Ureter (tissue), 1 donor: ENCODE measurements around the gene ERCC4. TPM values are rescaled to one million over a fixed set of nuclear protein-coding genes. Genes with fewer than 3 reads are reported as not detected.
"Not testable (repeated sequence)": the region's sequence is repeated elsewhere in the genome, so short reads cannot be mapped to it uniquely, and the experiment has no call there.

Experiments
- DNase-seq: peaks from one replicate; pipeline ENCODE4 v3.0.0-alpha.2; 2020; ENCODE audit warnings: low spot score
- total RNA-seq: library from RNA; stranded (reverse); gene quantifications from one replicate; pipeline ENCODE4 v1.2.4, GENCODE V29; 2023
- donor health status: DM: yes; HTN: yes; CAD: no.

Gene ERCC4
- 16.2 TPM for total RNA-seq

GRCh38 chr16:13919683-13920509, at the start of gene ERCC4:
ERCC4 (plus strand) TSS chr16:13920154; CDS start chr16:13920166, 12 bp downstream.
- peak; percentile 99 for DNase-seq

- DNase-seq: no peak
Observed at GRCh38 chr16:13873835-13874438, 46.0 kb upstream of the ERCC4 start.

- no peak for DNase-seq
Observed at GRCh38 chr16:13875614-13876284, 44.2 kb upstream of the ERCC4 start.

DNA sequence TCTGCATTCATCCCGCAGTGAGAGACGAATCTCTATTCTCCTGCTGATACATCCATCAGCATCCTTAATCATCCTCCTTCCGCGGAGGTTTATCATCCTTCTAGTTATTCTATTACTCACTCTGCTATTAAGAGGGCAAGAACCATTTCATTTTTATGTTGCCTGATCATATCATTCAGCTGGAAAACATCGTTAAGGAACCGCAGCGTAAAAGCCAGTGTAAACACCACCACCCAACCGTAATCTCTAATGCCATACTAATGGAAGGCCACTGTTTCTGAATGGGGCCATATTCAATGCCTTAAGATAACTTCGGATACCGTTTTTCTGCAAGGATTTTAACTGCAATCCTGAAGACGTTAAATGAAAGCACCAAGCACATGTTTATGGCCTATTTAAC, 36.7 kb upstream of the ERCC4 start:
- no peak for DNase-seq

GRCh38 chr16:13883881-13884280, 36.1 kb upstream of the ERCC4 start:
- no peak for DNase-seq

GRCh38 chr16:13885700-13886099, 34.3 kb upstream of the ERCC4 start:
- DNase-seq: no peak

GRCh38 chr16:13886608-13887007, 33.3 kb upstream of the ERCC4 start:
- DNase-seq: no peak

DNA sequence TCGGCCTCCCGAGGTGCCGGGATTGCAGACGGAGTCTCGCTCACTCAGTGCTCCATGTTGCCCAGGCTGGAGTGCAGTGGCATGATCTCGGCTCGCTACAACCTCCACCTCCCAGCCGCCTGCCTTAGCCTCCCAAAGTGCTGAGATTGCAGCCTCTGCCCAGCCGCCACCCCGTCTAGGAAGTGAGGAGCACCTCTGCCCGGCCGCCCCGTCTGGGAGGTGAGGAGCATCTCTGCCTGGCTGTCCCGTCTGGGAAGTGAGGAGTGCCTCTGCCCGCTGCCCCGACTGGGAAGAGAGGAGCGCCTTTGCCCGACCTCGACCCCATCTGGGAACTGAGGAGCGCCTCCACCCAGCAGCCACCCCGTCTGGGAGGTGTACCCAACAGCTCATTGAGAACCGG, 30.6 kb upstream of the ERCC4 start:
- DNase-seq: not testable (repeated sequence)

- no peak for DNase-seq
Observed at GRCh38 chr16:13892301-13892700, 27.7 kb upstream of the ERCC4 start.

DNA sequence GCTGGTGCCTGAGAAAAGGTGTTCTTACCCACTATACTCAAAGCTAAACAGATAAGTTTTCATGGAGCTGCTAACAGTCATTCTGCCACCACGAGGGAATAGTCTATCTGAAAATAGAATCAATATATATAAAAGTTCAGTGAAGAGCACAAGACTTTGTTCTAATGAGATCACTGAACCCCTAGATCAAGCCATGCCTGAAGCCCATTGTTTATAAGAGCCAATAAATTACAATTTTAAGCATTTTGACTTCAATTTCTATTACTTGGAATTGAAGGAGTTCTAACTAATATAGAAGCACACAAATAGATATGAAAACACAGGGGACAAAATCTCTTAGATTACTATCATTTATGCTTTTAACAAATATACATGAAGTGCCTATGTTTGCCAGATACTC, 24.4 kb upstream of the ERCC4 start:
- DNase-seq: no peak

GRCh38 chr16:13896543-13897182, 23.3 kb upstream of the ERCC4 start:
- DNase-seq: no peak

DNA sequence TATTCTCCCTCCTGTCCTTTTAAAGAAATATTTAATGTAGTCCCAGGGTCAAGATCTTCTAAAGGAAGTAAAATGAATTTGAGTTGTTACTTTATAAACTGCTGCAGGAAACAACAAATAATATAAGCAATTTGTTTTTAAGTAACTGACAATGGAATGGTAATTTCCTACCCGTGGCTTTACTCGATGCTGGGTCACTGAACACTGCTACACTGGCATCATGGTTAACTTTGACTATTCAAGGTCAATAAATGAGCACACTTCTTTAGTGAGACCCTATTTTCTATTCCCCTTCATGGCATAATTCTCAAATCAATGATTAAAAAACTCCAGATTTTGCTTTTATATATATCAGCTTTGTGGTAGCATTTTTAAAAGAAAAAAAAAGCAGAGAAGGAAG, 22.1 kb upstream of the ERCC4 start:
- no peak for DNase-seq

GRCh38 chr16:13898233-13898632, 21.7 kb upstream of the ERCC4 start:
- no peak for DNase-seq

GRCh38 chr16:13902052-13902451, 17.9 kb upstream of the ERCC4 start:
- DNase-seq: no peak

GRCh38 chr16:13902677-13903076, 17.3 kb upstream of the ERCC4 start:
- DNase-seq: no peak

DNA sequence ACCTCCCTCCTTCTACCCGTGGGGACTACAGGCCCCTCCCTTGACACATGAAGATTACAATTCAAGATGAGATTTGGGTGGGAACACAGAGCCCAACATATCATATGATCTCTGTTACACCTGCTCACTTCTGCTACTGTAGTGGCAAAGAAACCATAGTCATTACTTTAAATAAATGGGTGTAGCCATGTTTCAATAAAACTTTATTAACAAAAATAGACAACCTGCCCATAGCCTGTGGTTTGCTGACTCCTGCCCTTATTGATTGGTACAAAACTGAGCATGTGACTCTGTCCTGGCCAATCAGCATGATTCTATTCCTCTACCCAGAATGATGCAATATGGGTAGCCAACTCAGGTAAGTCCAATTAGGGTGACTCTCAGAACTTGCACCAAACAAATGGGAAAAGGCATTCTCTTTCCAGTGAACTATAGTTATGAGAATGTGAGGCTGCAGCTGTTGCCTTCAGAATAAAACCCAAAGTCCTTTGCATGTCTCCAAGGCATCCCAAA, 15.7 kb upstream of the ERCC4 start:
- no peak for DNase-seq

GRCh38 chr16:13904822-13905221, 15.1 kb upstream of the ERCC4 start:
- DNase-seq: not testable (repeated sequence)

- DNase-seq: no peak
Observed at GRCh38 chr16:13906168-13907089, 13.5 kb upstream of the ERCC4 start.

- no peak for DNase-seq
Observed at GRCh38 chr16:13907431-13907830, 12.5 kb upstream of the ERCC4 start.

DNA sequence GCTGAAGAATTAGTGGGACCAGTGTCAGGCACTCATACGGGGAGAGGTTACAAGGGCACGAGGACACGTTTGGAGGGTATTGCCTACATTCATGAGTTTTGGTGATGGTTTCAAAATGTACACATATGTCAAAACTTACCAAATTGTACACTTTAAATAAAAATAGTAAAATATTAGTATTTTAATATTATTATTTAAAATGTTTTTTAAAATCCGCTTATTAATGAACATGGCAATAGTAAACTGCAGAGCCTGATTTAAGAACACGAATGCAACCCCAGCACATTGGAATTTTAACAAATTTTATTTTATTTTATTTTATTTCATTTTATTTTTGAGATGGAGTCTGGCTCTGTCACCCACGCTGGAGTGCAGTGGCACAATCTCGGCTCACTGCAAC, 10.9 kb upstream of the ERCC4 start:
- no peak for DNase-seq

GRCh38 chr16:13909872-13910303, 10.1 kb upstream of the ERCC4 start:
- peak; percentile 60 for DNase-seq
